Left ventricle myocardium inferior (tissue), 1 donor: ENCODE results near the gene NLGN1. TPM values are rescaled to one million over a fixed set of nuclear protein-coding genes. Genes with fewer than 3 reads are reported as not detected.

Experiments
- DNase-seq: peaks from one replicate; pipeline ENCODE4 v3.0.0-alpha.2; 2020
- H3K27ac ChIP-seq: fragments of 200-600 bp; replicated peaks from 2 replicates; pipeline ENCODE4 v1.8.0; 2021
- H3K27me3 ChIP-seq: fragments of 200-600 bp; 2 replicates; pipeline ENCODE4 v1.8.0; 2021; ENCODE audit warnings: low read depth
- H3K36me3 ChIP-seq: fragments of 200-600 bp; 2 replicates; pipeline ENCODE4 v1.8.0; 2021
- H3K4me1 ChIP-seq: fragments of 200-600 bp; 2 replicates; pipeline ENCODE4 v1.8.0; 2021
- H3K4me3 ChIP-seq: fragments of 200-600 bp; 2 replicates; pipeline ENCODE4 v1.8.0; 2021; ENCODE audit warnings: mild to moderate bottlenecking, moderate library complexity
- H3K9me3 ChIP-seq: fragments of 200-600 bp; replicated peaks from 2 replicates; pipeline ENCODE4 v1.8.0; 2021
- intact Hi-C: fragments of 100-400 bp; cut with micrococcal nuclease; formaldehyde crosslinking; loops from one replicate; pipeline ENCODE4 v1.11.0; 2022
- total RNA-seq: library from RNA; stranded (reverse); fragmentation: NEBNext Ultra II Directional; extraction: Animal tissue kit (Norgen Biotek cat#: 25700); gene quantifications from one replicate; pipeline ENCODE4 v1.2.1, GENCODE V29; 2021
- TF ChIP-seq, protein P1 (sequence below): fragments of 200-600 bp; IDR thresholded peaks from 2 replicates; pipeline ENCODE4 v1.8.0; 2021; ENCODE audit warnings: antibody characterized with exemption, mild to moderate bottlenecking, borderline replicate concordance
- donor health status: DM: no; HTN: yes; CAD: no; lungs with severe emphysema.

The NLGN1 gene
- total RNA-seq, 1 donor from 2014 or later, result 13.7 TPM

- no peaks in the 10 kb centered on the region for H3K36me3 ChIP-seq
- no peaks in the 10 kb centered on the region for H3K4me1 ChIP-seq
- TF ChIP-seq, protein P1, sequence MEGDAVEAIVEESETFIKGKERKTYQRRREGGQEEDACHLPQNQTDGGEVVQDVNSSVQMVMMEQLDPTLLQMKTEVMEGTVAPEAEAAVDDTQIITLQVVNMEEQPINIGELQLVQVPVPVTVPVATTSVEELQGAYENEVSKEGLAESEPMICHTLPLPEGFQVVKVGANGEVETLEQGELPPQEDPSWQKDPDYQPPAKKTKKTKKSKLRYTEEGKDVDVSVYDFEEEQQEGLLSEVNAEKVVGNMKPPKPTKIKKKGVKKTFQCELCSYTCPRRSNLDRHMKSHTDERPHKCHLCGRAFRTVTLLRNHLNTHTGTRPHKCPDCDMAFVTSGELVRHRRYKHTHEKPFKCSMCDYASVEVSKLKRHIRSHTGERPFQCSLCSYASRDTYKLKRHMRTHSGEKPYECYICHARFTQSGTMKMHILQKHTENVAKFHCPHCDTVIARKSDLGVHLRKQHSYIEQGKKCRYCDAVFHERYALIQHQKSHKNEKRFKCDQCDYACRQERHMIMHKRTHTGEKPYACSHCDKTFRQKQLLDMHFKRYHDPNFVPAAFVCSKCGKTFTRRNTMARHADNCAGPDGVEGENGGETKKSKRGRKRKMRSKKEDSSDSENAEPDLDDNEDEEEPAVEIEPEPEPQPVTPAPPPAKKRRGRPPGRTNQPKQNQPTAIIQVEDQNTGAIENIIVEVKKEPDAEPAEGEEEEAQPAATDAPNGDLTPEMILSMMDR, result no peak
- H3K27ac ChIP-seq, result no peak overlapping the region
- peaks cover 31% of the 10 kb centered on the region for H3K9me3 ChIP-seq
- H3K4me3 ChIP-seq, result no peak overlapping the region
- DNase-seq, result no peak
- intact Hi-C loops, result no loop called here
- H3K27me3 ChIP-seq, result no peaks in the 10 kb centered on the region
Measured at GRCh38 chr3:174321548-174321947, 924.0 kb downstream of the NLGN1 start.

DNA sequence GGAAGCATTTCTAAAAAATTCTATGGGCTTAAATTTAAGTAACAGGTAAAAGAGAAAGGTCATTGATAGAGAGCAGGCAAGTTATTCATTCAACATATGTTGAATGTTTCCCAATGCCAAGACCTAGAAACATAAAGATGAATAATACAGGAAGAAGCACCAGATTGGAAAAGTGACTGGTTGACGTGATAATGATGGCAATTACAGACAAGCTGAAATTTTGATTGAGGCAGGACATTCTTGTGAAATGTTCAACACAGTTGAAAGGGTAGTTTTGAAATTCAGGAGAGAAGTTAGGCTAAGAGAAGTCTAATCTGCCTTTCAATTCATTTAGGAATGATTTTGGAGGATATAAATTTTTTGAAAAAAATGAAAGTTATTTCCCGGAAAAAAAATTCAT is 925.2 kb downstream of the NLGN1 start:
- H3K27ac ChIP-seq, result no peak overlapping the region
- intact Hi-C loops, result no loop called here
- H3K36me3 ChIP-seq, result no peaks in the 10 kb centered on the region
- H3K4me1 ChIP-seq, result no peaks in the 10 kb centered on the region
- H3K27me3 ChIP-seq, result no peaks in the 10 kb centered on the region
- DNase-seq, result no peak
- H3K4me3 ChIP-seq, result no peak overlapping the region
- TF ChIP-seq, protein P1, result no peak
- H3K9me3 ChIP-seq, result peaks cover 31% of the 10 kb centered on the region

DNA sequence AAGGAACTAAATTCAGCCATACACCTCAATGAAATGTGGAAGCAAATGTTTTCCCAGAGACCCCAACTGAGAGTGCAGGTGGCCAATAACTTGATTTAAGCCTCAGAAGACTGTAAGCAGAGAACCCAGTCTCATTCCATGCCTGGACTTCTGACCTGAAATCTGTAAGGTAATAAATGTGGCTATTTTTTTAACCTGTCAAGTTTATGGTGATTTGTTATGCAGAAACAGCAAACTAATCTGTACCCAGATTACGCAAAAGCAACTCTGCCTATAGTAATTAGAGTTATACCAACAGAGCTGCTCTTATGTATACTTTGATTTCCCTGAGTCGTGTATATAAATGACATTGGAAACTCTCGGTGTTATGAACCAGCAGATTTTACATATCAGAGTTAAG is 927.6 kb downstream of the NLGN1 start:
- intact Hi-C loops, result no loop called here
- Histone ChIP-seq H3K4me3 (no peak overlapping the region), H3K9me3 (peaks cover 19% of the 10 kb centered on the region), H3K27ac (no peak overlapping the region), H3K27me3 (no peaks in the 10 kb centered on the region), H3K4me1 (no peaks in the 10 kb centered on the region), H3K36me3 (no peaks in the 10 kb centered on the region)
- DNase-seq, result no peak
- TF ChIP-seq, protein P1, result no peak

DNA sequence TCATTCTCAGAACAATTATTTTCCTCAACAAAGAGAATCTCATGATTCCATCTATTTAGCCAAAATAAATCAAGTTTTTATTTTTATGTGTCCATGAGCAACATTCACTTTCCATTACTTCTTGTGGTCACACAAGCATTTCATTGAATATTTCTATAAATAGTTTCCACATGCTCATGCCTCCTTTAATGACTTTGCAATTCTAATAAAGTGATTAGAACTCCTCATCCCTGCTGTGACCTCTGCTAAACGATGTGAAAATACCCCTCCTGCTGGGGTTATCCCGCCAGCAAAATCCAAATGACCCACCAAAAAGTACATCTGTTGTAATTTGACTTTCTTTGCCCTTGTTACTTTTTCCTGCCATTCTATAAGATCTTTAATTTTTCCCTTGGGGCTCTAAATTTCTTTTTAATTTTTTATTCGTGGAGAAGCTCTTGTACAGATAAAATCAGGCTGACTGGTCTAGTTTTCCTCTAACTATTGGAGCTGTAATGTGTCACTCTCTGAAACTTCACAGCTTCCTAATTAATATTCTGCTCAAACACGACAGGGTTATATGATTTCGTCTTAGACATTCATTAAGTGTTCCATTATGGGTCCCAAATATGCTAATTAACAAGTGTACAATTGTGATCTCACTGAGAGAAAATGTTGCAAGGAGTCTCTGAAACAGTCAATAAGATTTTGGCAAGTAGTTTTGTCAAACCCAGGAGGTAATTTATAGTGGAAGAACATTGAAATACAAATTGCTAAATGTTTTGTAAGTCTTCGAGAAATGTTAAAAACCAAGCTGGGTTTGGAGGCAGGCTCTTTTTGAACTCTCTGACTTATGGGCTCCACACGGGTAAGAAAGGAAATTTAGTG is 928.5 kb downstream of the NLGN1 start:
- DNase-seq, result no peak
- peaks cover 10% of the 10 kb centered on the region for H3K9me3 ChIP-seq
- no peak overlapping the region for H3K27ac ChIP-seq
- TF ChIP-seq, protein P1, result no peak
- H3K27me3 ChIP-seq, result no peaks in the 10 kb centered on the region
- no peaks in the 10 kb centered on the region for H3K36me3 ChIP-seq
- no peak overlapping the region for H3K4me3 ChIP-seq
- intact Hi-C loops, result no loop called here
- no peaks in the 10 kb centered on the region for H3K4me1 ChIP-seq

DNA sequence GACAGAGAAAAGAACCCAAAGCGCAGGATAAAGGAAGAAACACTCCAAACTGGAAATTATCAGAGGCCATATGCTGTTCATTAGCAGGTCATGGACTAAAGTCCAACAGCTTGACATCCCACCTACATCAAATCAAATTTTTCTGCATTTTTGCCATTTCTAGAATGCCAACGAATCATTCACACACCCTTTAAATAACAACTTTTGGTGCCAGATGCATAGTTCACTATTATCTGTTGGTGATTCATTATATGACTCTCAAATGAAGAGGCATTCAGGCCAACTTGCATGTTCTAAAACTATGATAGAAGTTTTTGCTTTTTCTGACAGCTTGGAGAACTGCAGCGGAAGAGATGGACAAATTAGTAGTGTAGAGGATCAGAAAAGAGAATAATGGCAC is 931.8 kb downstream of the NLGN1 start:
- DNase-seq, result no peak
- Histone ChIP-seq H3K36me3 (no peaks in the 10 kb centered on the region), H3K27me3 (no peaks in the 10 kb centered on the region), H3K4me1 (no peaks in the 10 kb centered on the region), H3K4me3 (no peak overlapping the region), H3K9me3 (no peaks in the 10 kb centered on the region), H3K27ac (no peak overlapping the region)
- intact Hi-C loops, result no loop called here
- TF ChIP-seq, protein P1, result no peak
